Mononuclear cell (primary cell): ENCODE results near the gene MICAL2. TPM values are rescaled to one million over a fixed set of nuclear protein-coding genes. Genes with fewer than 3 reads are reported as not detected.

Experiments
- H3K27me3 ChIP-seq: 2 replicates; pipeline ENCODE4 v1.6.0; 2011; ENCODE audit warnings: low read length, control low read depth; ENCODE audit not compliant: insufficient read depth
- H3K4me1 ChIP-seq: 2 replicates; pipeline ENCODE4 v1.5.1; 2011; ENCODE audit warnings: mild to moderate bottlenecking, low read length, control low read depth; ENCODE audit not compliant: insufficient read depth
- H3K4me3 ChIP-seq: 2 replicates; pipeline ENCODE4 v1.5.1; 2011; ENCODE audit warnings: mild to moderate bottlenecking, low read length, moderate library complexity
- H3K9me3 ChIP-seq: 2 replicates; pipeline ENCODE4 v1.5.1; 2011; ENCODE audit warnings: low read depth, mild to moderate bottlenecking, control low read depth, low read length
- total RNA-seq: library from RNA; depleted of rRNA; stranded (reverse); fragments of >200 nt; gene quantifications from one replicate; pipeline ENCODE4 v1.2.3, GENCODE V29; 2012

MICAL2 gene
- total RNA-seq, 1 donor = 14.5 TPM

- Histone ChIP-seq H3K27me3 (no peaks in the 10 kb centered on the region), H3K4me1 (peaks cover 28% of the 10 kb centered on the region), H3K9me3 (no peaks in the 10 kb centered on the region), H3K4me3 (no peak overlapping the region)
These were observed 56.1 kb downstream of the MICAL2 start for GRCh38 chr11:12166299-12167060.

- peaks cover 26% of the 10 kb centered on the region for H3K4me1 ChIP-seq
These were observed 56.9 kb downstream of the MICAL2 start for GRCh38 chr11:12167061-12168000.

GRCh38 chr11:12168114-12168513 is 57.7 kb downstream of the MICAL2 start:
- no peaks in the 10 kb centered on the region for H3K9me3 ChIP-seq
- H3K4me1 ChIP-seq = peaks cover 26% of the 10 kb centered on the region
- no peak overlapping the region for H3K4me3 ChIP-seq
- no peaks in the 10 kb centered on the region for H3K27me3 ChIP-seq

More at GRCh38 chr11:12167061-12168000, 56.9 kb downstream of the MICAL2 start:
- Histone ChIP-seq H3K27me3 (no peaks in the 10 kb centered on the region), H3K9me3 (no peaks in the 10 kb centered on the region), H3K4me3 (no peak overlapping the region)

GRCh38 chr11:12169822-12170221 is 59.4 kb downstream of the MICAL2 start:
- no peaks in the 10 kb centered on the region for H3K27me3 ChIP-seq
- H3K9me3 ChIP-seq = no peaks in the 10 kb centered on the region
- H3K4me1 ChIP-seq = peaks cover 32% of the 10 kb centered on the region
- H3K4me3 ChIP-seq = no peak overlapping the region

- H3K4me3 ChIP-seq = no peak overlapping the region
- peaks cover 39% of the 10 kb centered on the region for H3K4me1 ChIP-seq
- no peaks in the 10 kb centered on the region for H3K27me3 ChIP-seq
- no peaks in the 10 kb centered on the region for H3K9me3 ChIP-seq
These were observed 60.1 kb downstream of the MICAL2 start for GRCh38 chr11:12170501-12170900.

- Histone ChIP-seq H3K4me3 (no peak overlapping the region), H3K9me3 (no peaks in the 10 kb centered on the region), H3K4me1 (peaks cover 40% of the 10 kb centered on the region), H3K27me3 (no peaks in the 10 kb centered on the region)
These were observed 60.6 kb downstream of the MICAL2 start for GRCh38 chr11:12170984-12171383.

GRCh38 chr11:12171921-12172320 is 61.5 kb downstream of the MICAL2 start:
- no peaks in the 10 kb centered on the region for H3K9me3 ChIP-seq
- no peak overlapping the region for H3K4me3 ChIP-seq
- H3K4me1 ChIP-seq = peaks cover 36% of the 10 kb centered on the region
- H3K27me3 ChIP-seq = no peaks in the 10 kb centered on the region

- no peaks in the 10 kb centered on the region for H3K9me3 ChIP-seq
- H3K4me1 ChIP-seq = peaks cover 30% of the 10 kb centered on the region
- H3K4me3 ChIP-seq = no peak overlapping the region
- H3K27me3 ChIP-seq = no peaks in the 10 kb centered on the region
These were observed 62.2 kb downstream of the MICAL2 start for GRCh38 chr11:12172493-12173013.

- H3K9me3 ChIP-seq = no peaks in the 10 kb centered on the region
- peaks cover 26% of the 10 kb centered on the region for H3K4me1 ChIP-seq
- no peak overlapping the region for H3K4me3 ChIP-seq
- no peaks in the 10 kb centered on the region for H3K27me3 ChIP-seq
These were observed 62.7 kb downstream of the MICAL2 start for GRCh38 chr11:12173111-12173510.

GRCh38 chr11:12174128-12174476 is 63.7 kb downstream of the MICAL2 start:
- Histone ChIP-seq H3K27me3 (no peaks in the 10 kb centered on the region), H3K9me3 (no peaks in the 10 kb centered on the region), H3K4me1 (peaks cover 26% of the 10 kb centered on the region), H3K4me3 (no peak overlapping the region)

GRCh38 chr11:12174477-12175143 is 64.2 kb downstream of the MICAL2 start:
- H3K9me3 ChIP-seq = no peaks in the 10 kb centered on the region
- H3K4me1 ChIP-seq = peaks cover 26% of the 10 kb centered on the region
- no peak overlapping the region for H3K4me3 ChIP-seq
- H3K27me3 ChIP-seq = no peaks in the 10 kb centered on the region

GRCh38 chr11:12175694-12176241 is 65.4 kb downstream of the MICAL2 start:
- Histone ChIP-seq H3K27me3 (no peaks in the 10 kb centered on the region), H3K9me3 (no peaks in the 10 kb centered on the region), H3K4me1 (peaks cover 22% of the 10 kb centered on the region), H3K4me3 (no peak overlapping the region)

- no peaks in the 10 kb centered on the region for H3K27me3 ChIP-seq
- H3K4me3 ChIP-seq = no peak overlapping the region
- H3K9me3 ChIP-seq = no peaks in the 10 kb centered on the region
- peaks cover 16% of the 10 kb centered on the region for H3K4me1 ChIP-seq
These were observed 66.0 kb downstream of the MICAL2 start for GRCh38 chr11:12176410-12176809.

- no peaks in the 10 kb centered on the region for H3K9me3 ChIP-seq
- H3K27me3 ChIP-seq = no peaks in the 10 kb centered on the region
- peaks cover 18% of the 10 kb centered on the region for H3K4me1 ChIP-seq
- no peak overlapping the region for H3K4me3 ChIP-seq
These were observed 67.4 kb downstream of the MICAL2 start for GRCh38 chr11:12177739-12178338.
